Gastrocnemius medialis (tissue), 4 donors: Measurements from ENCODE around the gene MACC1. TPM values are rescaled to one million over a fixed set of nuclear protein-coding genes. Genes with fewer than 3 reads are reported as not detected.

ENCODE experiments used
- ATAC-seq, 2 donors: fragments of 150-250 bp; one replicate each; pipeline ENCODE4 v1.9.1; 2016
- DNase-seq, 2 donors: peaks; one replicate each; pipeline ENCODE4 v3.0.0-alpha.2; 2019
- H3K27ac ChIP-seq, 4 donors: fragments of 200-600 bp; sonication (generic); 1 replicate in 1 of 4; 2 replicates in 3 of 4; pipeline ENCODE4 v1.5.1; 2016 to 2018; ENCODE audit warnings: mild to moderate bottlenecking in 2 of 4, moderate library complexity in 1 of 4
- H3K27me3 ChIP-seq, 3 donors: fragments of 200-600 bp; sonication (generic) in 2 of 3; 1 replicate in 1 of 3; 2 replicates in 2 of 3; pipeline versions ENCODE4 v1.5.1 to v1.6.0; 2016 to 2019; ENCODE audit warnings: mild to moderate bottlenecking in 1 of 3, moderate library complexity in 1 of 3
- H3K36me3 ChIP-seq, 2 donors: fragments of 200-600 bp; sonication (generic) in 1 of 2; one replicate each; pipeline ENCODE4 v1.5.1; 2017 to 2018
- H3K4me1 ChIP-seq, 2 donors: fragments of 200-600 bp; sonication (generic) in 1 of 2; one replicate each; pipeline ENCODE4 v1.5.1; 2016 to 2017; ENCODE audit warnings: mild to moderate bottlenecking in 2 of 2
- H3K4me3 ChIP-seq, 4 donors: fragments of 200-600 bp; sonication (generic) in 3 of 4; 1 replicate in 1 of 4; 2 replicates in 3 of 4; pipeline ENCODE4 v1.5.1; 2016 to 2019; ENCODE audit warnings: mild to moderate bottlenecking in 2 of 4
- H3K9me3 ChIP-seq, 3 donors: fragments of 200-600 bp; sonication (generic) in 2 of 3; 1 replicate in 1 of 3; 2 replicates in 2 of 3; pipeline ENCODE4 v1.5.1; 2016 to 2019
- CTCF ChIP-seq, 5 experiments: fragments of 450-650 bp in 3 of 5; fragments of 200-600 bp in 2 of 5; sonication (generic) in 2 of 5; IDR thresholded peaks in 4 of 5; conservative IDR thresholded peaks in 1 of 5; 1 replicate in 4 of 5; 2 replicates in 1 of 5; pipeline ENCODE4 v1.5.1; 2016 to 2019; ENCODE audit warnings: antibody characterized with exemption in 5 of 5, mild to moderate bottlenecking in 3 of 5, moderate library complexity in 3 of 5
- POLR2A ChIP-seq, 2 donors: fragments of 450-650 bp; IDR thresholded peaks; one replicate each; pipeline ENCODE4 v1.6.1; 2017; ENCODE audit warnings: antibody characterized with exemption in 2 of 2, mild to moderate bottlenecking in 2 of 2, moderate library complexity in 2 of 2
- in situ Hi-C, 4 donors: fragments of 200-750 bp; cut with MboI; loops; one replicate each; pipeline versions ENCODE4 v1.15.0 to v1.8.0; 2017; ENCODE audit warnings: low sequenced_read_pairs in 4 of 4
- intact Hi-C: fragments of 100-400 bp; cut with DNase I; formaldehyde crosslinking; loops from one replicate; pipeline ENCODE4 v1.15.1; 2023; ENCODE audit warnings: low total_unique reads
- total RNA-seq, 4 donors: library from RNA; depleted of rRNA; stranded (reverse); fragments of >200 nt; gene quantifications; one replicate each; pipeline versions ENCODE4 v1.1.0 to v1.2.3, GENCODE V29; 2016

MACC1 gene
- total RNA-seq, 4 donors from 2014 or later, result not detected

DNA sequence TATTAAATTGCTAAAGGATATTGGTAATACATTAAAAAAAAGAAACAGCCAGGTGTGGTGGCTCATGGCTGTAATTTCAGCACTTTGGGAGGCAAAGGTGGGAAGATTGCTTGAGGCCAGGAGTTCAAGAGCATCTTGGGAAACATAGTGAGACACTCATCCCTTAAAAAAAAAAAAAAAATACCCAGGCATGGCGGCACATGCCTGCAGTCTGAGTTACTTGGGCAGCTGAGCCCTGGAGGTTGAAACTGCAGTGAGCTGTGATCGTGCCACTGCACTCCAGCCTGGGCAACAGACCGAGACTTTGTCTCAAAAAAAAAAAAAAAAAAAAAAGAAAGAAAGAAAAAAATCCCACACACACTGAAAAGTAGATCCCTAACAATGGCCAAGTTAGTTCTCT, 59.7 kb downstream of the MACC1 start:
- Histone ChIP-seq H3K27me3 (no peaks in the 10 kb centered on the region), H3K4me3 (no peak overlapping the region), H3K4me1 (no peaks in the 10 kb centered on the region), H3K9me3 (no peaks in the 10 kb centered on the region), H3K36me3 (no peaks in the 10 kb centered on the region), H3K27ac (no peak overlapping the region)
- TF ChIP-seq POLR2A (IDR thresholded peaks at IDR 0.05) (no peak), CTCF (IDR thresholded peaks at IDR 0.05 in 4 of 5, conservative IDR thresholded peaks at IDR 0.05 in 1 of 5) (no peak)
- in situ Hi-C loops, result no loop called here
- DNase-seq (no peak), ATAC-seq (no peak)
- intact Hi-C loops, result no loop called here

DNA sequence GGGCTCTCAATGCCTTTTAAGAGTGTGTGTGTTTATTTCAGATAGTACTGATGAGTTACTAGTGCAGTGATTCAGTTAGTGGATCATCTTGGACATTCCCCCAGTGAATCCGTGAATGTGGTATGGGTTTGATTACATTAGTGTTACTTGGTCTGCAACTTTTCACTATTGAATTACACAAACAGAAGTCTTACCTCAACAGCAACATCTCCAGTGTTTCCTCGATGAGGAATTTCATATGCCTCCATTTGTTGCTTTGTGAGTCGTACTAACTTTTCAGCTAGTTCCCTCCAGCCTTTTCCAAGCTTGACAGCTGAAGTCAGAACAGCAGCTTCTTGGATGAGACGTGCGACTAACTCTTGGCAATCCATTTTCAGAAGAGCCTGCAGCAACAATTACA, 63.2 kb downstream of the MACC1 start:
- intact Hi-C loops (no loop called here), in situ Hi-C loops (no loop called here)
- TF ChIP-seq CTCF (IDR thresholded peaks at IDR 0.05 in 4 of 5, conservative IDR thresholded peaks at IDR 0.05 in 1 of 5), result no peak
- DNase-seq, result no peak
- Histone ChIP-seq H3K4me3 (no peak overlapping the region), H3K4me1 (no peaks in the 10 kb centered on the region), H3K27me3 (no peaks in the 10 kb centered on the region), H3K36me3 (no peaks in the 10 kb centered on the region), H3K27ac (no peak overlapping the region), H3K9me3 (no peaks in the 10 kb centered on the region)
- ATAC-seq, result no peak

DNA sequence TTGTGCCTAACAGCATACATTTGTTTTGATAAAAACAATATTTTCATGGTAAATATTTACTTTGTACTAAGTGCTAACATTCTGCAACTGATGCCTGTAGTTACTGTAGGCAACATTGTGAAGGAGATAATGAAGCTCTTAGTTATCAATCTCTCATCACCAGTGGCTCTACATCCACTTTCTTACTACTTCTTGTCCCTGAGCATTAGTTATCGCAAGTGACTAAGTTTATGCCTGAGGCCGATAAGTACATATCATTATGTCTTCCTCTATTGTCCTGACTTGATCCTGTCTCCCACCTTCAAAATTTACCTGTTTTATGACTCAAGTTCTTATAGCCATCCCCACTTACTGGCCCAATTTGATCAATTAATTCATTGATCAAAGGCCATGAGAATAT, 63.6 kb downstream of the MACC1 start:
- H3K27ac ChIP-seq, result no peak overlapping the region
- no peaks in the 10 kb centered on the region for H3K4me1 ChIP-seq
- intact Hi-C loops, result no loop called here
- no peak for ATAC-seq
- no peaks in the 10 kb centered on the region for H3K27me3 ChIP-seq
- H3K4me3 ChIP-seq, result no peak overlapping the region
- no peak for DNase-seq
- TF ChIP-seq CTCF (IDR thresholded peaks at IDR 0.05 in 4 of 5, conservative IDR thresholded peaks at IDR 0.05 in 1 of 5), result no peak
- TF ChIP-seq POLR2A (IDR thresholded peaks at IDR 0.05), result no peak
- no peaks in the 10 kb centered on the region for H3K9me3 ChIP-seq
- in situ Hi-C loops, result no loop called here
- H3K36me3 ChIP-seq, result no peaks in the 10 kb centered on the region

- Histone ChIP-seq H3K27me3 (no peaks in the 10 kb centered on the region), H3K9me3 (no peaks in the 10 kb centered on the region), H3K4me3 (no peak overlapping the region), H3K27ac (no peak overlapping the region), H3K4me1 (no peaks in the 10 kb centered on the region), H3K36me3 (no peaks in the 10 kb centered on the region)
- in situ Hi-C loops (no loop called here), intact Hi-C loops (no loop called here)
- no peak for DNase-seq
- ATAC-seq, result no peak
- TF ChIP-seq POLR2A (IDR thresholded peaks at IDR 0.05), result no peak
- no peak for TF ChIP-seq CTCF (IDR thresholded peaks at IDR 0.05 in 4 of 5, conservative IDR thresholded peaks at IDR 0.05 in 1 of 5)
These were observed 64.7 kb downstream of the MACC1 start for GRCh38 chr7:20152511-20152910.

GRCh38 chr7:20151708-20152456, 65.3 kb downstream of the MACC1 start:
- intact Hi-C loops (no loop called here), in situ Hi-C loops (no loop called here)
- no peak for ATAC-seq
- no peaks in the 10 kb centered on the region for H3K36me3 ChIP-seq
- no peak for DNase-seq
- H3K9me3 ChIP-seq, result no peaks in the 10 kb centered on the region
- TF ChIP-seq CTCF (IDR thresholded peaks at IDR 0.05 in 4 of 5, conservative IDR thresholded peaks at IDR 0.05 in 1 of 5) (no peak), POLR2A (IDR thresholded peaks at IDR 0.05) (no peak)
- H3K27me3 ChIP-seq, result no peaks in the 10 kb centered on the region
- H3K4me3 ChIP-seq, result no peak overlapping the region
- H3K4me1 ChIP-seq, result no peaks in the 10 kb centered on the region
- no peak overlapping the region for H3K27ac ChIP-seq
